Measurements from ENCODE around the gene FTCDNL1. TPM values are rescaled to one million over a fixed set of nuclear protein-coding genes. Genes with fewer than 3 reads are reported as not detected.

The FTCDNL1 gene
- total RNA-seq, 2 experiments from 2014 or later = 1.9 to 2.0 TPM

DNA sequence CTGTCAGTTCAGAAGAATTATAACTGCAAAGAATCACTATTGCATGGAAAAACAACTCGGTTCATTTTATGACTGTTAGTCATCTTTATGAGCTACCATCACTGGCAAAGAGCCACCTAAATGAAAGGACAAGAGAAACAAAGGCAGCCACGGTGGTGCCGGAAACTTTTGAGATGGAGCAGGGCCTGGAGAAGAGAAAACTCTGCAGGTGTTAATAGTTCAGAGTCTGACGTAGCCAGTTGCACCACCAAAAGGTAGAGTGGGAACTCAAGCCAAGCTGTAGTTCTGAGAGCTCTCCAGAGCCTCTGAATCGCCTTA is 110.9 kb downstream of the FTCDNL1 start:
- Mint-ChIP-seq H3K9me3 (no peaks in the 10 kb centered on the region), H3K4me1 (ENCODE audit: low read depth) (peaks cover 5% of the 10 kb centered on the region), H3K27ac (no peak overlapping the region), H3K4me3 (no peak overlapping the region), H3K36me3 (ENCODE audit: low read depth) (no peaks in the 10 kb centered on the region), H3K27me3 (peaks cover 24% of the 10 kb centered on the region)
- ChIA-PET CTCF (interaction anchor here (0.7 to 7.3 kb wide), 43 partner anchors 8 to 1427 kb away, joined by 3 to 63 read pairs (median 4); no protein-coding TSS in a partner anchor), POLR2A (interaction anchor here (0.6 kb wide), 1 partner anchor 106 kb away, joined by 3 read pairs; no protein-coding TSS in a partner anchor)
- intact Hi-C loops (cut with micrococcal nuclease) = loop anchor here (5.0 kb wide), 1 partner anchor 33 kb away; no protein-coding TSS in a partner anchor
- DNase-seq = no peak
- TF ChIP-seq, protein P1, sequence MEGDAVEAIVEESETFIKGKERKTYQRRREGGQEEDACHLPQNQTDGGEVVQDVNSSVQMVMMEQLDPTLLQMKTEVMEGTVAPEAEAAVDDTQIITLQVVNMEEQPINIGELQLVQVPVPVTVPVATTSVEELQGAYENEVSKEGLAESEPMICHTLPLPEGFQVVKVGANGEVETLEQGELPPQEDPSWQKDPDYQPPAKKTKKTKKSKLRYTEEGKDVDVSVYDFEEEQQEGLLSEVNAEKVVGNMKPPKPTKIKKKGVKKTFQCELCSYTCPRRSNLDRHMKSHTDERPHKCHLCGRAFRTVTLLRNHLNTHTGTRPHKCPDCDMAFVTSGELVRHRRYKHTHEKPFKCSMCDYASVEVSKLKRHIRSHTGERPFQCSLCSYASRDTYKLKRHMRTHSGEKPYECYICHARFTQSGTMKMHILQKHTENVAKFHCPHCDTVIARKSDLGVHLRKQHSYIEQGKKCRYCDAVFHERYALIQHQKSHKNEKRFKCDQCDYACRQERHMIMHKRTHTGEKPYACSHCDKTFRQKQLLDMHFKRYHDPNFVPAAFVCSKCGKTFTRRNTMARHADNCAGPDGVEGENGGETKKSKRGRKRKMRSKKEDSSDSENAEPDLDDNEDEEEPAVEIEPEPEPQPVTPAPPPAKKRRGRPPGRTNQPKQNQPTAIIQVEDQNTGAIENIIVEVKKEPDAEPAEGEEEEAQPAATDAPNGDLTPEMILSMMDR (IDR thresholded peaks at IDR 0.05) = peak; percentile 7
- no peak for ATAC-seq

DNA sequence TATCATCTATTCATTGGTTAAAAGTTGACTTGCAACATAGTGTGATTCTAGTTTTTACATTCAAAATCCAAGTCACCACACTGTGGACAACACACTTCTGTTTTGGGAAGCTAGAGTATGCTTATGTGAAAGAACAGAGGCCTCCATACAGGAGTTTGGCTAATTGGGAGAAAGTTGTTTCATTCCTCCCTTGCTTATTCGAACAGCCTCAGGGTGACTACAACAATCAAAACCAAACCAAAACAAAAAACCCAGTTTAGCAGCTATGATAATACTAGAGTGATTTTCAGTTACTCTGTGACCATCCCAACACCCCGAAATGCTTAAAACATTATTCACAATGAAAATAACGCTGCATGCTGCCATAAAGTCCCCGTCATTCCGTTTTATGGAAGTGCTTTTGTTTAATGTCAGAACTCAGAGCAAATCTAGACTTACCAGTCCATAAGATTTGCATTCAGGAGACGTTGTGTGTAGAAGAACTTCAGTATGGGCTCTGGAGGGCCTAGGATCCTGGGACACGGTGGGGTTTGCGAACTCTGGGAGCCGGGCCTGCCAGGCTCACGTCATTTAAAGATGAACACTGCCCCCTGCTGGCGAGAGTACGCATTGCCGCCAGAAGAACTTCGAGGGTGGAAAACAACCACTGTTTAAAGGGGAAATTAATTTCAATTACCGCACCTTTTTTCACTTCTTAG is 111.4 kb downstream of the FTCDNL1 start:
- no peaks in the 10 kb centered on the region for H3K36me3 Mint-ChIP-seq (ENCODE audit: low read depth)
- ATAC-seq = no peak
- peaks cover 24% of the 10 kb centered on the region for H3K27me3 Mint-ChIP-seq
- H3K4me1 Mint-ChIP-seq (ENCODE audit: low read depth) = peaks cover 5% of the 10 kb centered on the region
- H3K9me3 Mint-ChIP-seq = no peaks in the 10 kb centered on the region
- intact Hi-C loops (cut with micrococcal nuclease) = loop anchor here (5.0 to 10.0 kb wide), 2 partner anchors 32 to 145 kb away; no protein-coding TSS in a partner anchor
- ChIA-PET POLR2A (interaction anchor here (0.6 kb wide), 1 partner anchor 107 kb away, joined by 3 read pairs; no protein-coding TSS in a partner anchor), CTCF (interaction anchor here (0.6 to 7.3 kb wide), 46 partner anchors 8 to 1426 kb away, joined by 3 to 63 read pairs (median 4); no protein-coding TSS in a partner anchor)
- no peak overlapping the region for H3K27ac Mint-ChIP-seq
- DNase-seq = peak; percentile 75
- no peak overlapping the region for H3K4me3 Mint-ChIP-seq
- TF ChIP-seq, protein P1 (IDR thresholded peaks at IDR 0.05) = peak; percentile 94

DNA sequence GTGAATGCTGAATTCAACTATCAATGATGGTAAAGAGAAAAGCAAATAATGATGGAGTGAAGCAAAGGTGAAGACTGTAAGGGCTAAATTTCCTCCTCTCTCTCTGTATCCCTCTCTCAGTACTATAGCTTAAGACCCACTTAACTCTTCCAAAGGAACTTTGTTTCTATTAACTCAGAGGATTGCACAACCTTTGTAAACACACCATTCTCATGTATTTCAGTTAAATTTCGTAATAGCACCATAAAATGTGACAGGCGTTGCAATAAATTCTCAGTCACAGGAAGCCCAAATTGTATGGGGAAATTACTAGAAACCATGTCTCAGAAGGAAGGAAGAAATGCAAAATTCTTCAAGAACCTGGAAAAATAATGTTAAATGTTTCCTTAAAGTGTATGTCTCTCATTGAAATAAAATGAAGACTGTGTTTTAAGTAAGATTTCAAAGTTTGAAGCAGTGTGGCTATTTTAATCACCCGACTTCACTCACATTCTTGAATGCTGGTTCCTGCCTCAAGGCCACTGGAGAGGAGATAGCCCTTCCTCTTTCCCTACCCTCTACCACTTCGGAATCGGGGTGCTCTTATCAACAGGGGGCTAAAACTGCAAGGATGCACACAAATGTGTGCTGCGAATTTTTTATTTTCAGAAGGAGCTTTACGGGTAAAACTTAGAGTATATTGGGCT is 112.1 kb downstream of the FTCDNL1 start:
- intact Hi-C loops (cut with micrococcal nuclease) = loop anchor here (10.0 kb wide), 1 partner anchor 144 kb away; no protein-coding TSS in a partner anchor
- peaks cover 5% of the 10 kb centered on the region for H3K4me1 Mint-ChIP-seq (ENCODE audit: low read depth)
- no peak overlapping the region for H3K27ac Mint-ChIP-seq
- POLR2A ChIA-PET = no interaction called here
- no peak for DNase-seq
- H3K27me3 Mint-ChIP-seq = peaks cover 24% of the 10 kb centered on the region
- H3K36me3 Mint-ChIP-seq (ENCODE audit: low read depth) = no peaks in the 10 kb centered on the region
- no peak for ATAC-seq
- CTCF ChIA-PET = interaction anchor here (0.6 to 7.3 kb wide), 13 partner anchors 7 to 1426 kb away, joined by 3 to 63 read pairs (median 6); no protein-coding TSS in a partner anchor
- no peak overlapping the region for H3K4me3 Mint-ChIP-seq
- no peaks in the 10 kb centered on the region for H3K9me3 Mint-ChIP-seq
- TF ChIP-seq, protein P1 (IDR thresholded peaks at IDR 0.05) = no peak

DNA sequence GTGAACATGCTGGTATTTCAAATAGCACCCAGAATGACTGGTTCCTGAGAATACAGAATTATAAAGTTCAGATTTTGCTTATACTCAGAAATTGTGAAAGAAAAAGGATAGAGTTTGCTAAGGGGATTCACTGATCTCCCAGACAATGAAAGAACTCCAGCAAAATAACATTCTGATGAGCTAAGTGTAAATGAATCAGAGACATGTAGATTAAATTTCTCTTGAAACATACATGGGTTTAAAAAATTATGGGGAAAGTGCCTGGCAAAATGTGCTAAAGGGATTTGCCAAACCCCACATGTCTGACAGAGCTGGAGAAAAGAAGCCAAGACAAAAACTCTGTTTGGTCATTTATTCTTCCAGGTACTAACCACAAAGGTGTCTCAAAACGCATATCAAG is 116.3 kb downstream of the FTCDNL1 start:
- intact Hi-C loops (cut with micrococcal nuclease) = loop anchor here (10.0 kb wide), 1 partner anchor 140 kb away; no protein-coding TSS in a partner anchor
- CTCF ChIA-PET = interaction anchor here (1.2 to 7.3 kb wide), 3 partner anchors 10 to 33 kb away, joined by 3 to 63 read pairs (median 3); no protein-coding TSS in a partner anchor
- TF ChIP-seq, protein P1 (IDR thresholded peaks at IDR 0.05) = no peak
- Mint-ChIP-seq H3K36me3 (ENCODE audit: low read depth) (no peaks in the 10 kb centered on the region), H3K4me3 (no peak overlapping the region), H3K4me1 (ENCODE audit: low read depth) (peaks cover under 1% of the 10 kb centered on the region), H3K27ac (no peak overlapping the region), H3K9me3 (no peaks in the 10 kb centered on the region), H3K27me3 (peaks cover 22% of the 10 kb centered on the region)
- ATAC-seq (no peak), DNase-seq (no peak)
- POLR2A ChIA-PET = no interaction called here

All from activated CD8-positive, alpha-beta T cell treated with anti-CD3 and anti-CD28 coated beads for 36 hours (primary cell).